ENCODE data around the gene EEF1G.
A peak's percentile ranks its signal among the peaks of the same experiment; 100 is the strongest.
"Not testable (repeated sequence)": the region's sequence is repeated elsewhere in the genome, so short reads cannot be mapped to it uniquely, and the experiment has no call there.

EEF1G gene

GRCh38 chr11:62565100-62565802 is 8.4 kb downstream of the EEF1G start:
- Histone ChIP-seq H3K4me2 (ENCODE audit: low read length) (no peak overlapping the region), H3K9me2 (replicated peaks; ENCODE audit: control insufficient read depth, low read length) (no peaks in the 10 kb centered on the region), H3F3A (ENCODE audit: control insufficient read depth, insufficient read depth) (peaks cover 22% of the 10 kb centered on the region), H3K79me2 (ENCODE audit: control insufficient read depth, low read length) (peaks cover 53% of the 10 kb centered on the region), H3K36me3 (ENCODE audit: control insufficient read depth, low read length) (peaks cover 89% of the 10 kb centered on the region), H3K27ac (ENCODE audit: low read depth, low read length) (no peak overlapping the region), H4K20me1 (ENCODE audit: control insufficient read depth, insufficient read depth, low read depth, low read length) (0 out of 2 replicates have a peak, but pooled peaks cover 5% of the 10 kb centered on the region), H3K4me1 (ENCODE audit: control insufficient read depth, low read length) (peaks cover 16% of the 10 kb centered on the region), H3K9me3 (ENCODE audit: control insufficient read depth, insufficient read depth, low read length) (no peaks in the 10 kb centered on the region), H3K4me3 (ENCODE audit: low read length) (no peak overlapping the region), H3K27me3 (ENCODE audit: control insufficient read depth, low read length) (no peaks in the 10 kb centered on the region)
- TF ChIP-seq, protein P1, sequence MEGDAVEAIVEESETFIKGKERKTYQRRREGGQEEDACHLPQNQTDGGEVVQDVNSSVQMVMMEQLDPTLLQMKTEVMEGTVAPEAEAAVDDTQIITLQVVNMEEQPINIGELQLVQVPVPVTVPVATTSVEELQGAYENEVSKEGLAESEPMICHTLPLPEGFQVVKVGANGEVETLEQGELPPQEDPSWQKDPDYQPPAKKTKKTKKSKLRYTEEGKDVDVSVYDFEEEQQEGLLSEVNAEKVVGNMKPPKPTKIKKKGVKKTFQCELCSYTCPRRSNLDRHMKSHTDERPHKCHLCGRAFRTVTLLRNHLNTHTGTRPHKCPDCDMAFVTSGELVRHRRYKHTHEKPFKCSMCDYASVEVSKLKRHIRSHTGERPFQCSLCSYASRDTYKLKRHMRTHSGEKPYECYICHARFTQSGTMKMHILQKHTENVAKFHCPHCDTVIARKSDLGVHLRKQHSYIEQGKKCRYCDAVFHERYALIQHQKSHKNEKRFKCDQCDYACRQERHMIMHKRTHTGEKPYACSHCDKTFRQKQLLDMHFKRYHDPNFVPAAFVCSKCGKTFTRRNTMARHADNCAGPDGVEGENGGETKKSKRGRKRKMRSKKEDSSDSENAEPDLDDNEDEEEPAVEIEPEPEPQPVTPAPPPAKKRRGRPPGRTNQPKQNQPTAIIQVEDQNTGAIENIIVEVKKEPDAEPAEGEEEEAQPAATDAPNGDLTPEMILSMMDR (IDR thresholded peaks at IDR 0.05; ENCODE audit: low read depth, low read length, poor library complexity, severe bottlenecking) = no peak
- TF ChIP-seq EZH2phosphoT487 (IDR thresholded peaks at IDR 0.05; ENCODE audit: borderline replicate concordance, low read length) = no peak

- not testable (repeated sequence) for H3K9me2 ChIP-seq (replicated peaks; ENCODE audit: control insufficient read depth, low read length); H4K20me1 ChIP-seq (ENCODE audit: control insufficient read depth, insufficient read depth, low read depth, low read length); H3K4me3 ChIP-seq (ENCODE audit: low read length); H3K27me3 ChIP-seq (ENCODE audit: control insufficient read depth, low read length); H3K4me2 ChIP-seq (ENCODE audit: low read length); H3K9me3 ChIP-seq (ENCODE audit: control insufficient read depth, insufficient read depth, low read length); H3K27ac ChIP-seq (ENCODE audit: low read depth, low read length)
- H3K4me1 ChIP-seq (ENCODE audit: control insufficient read depth, low read length) = peaks cover 43% of the 10 kb centered on the region
- H3K36me3 ChIP-seq (ENCODE audit: control insufficient read depth, low read length) = peaks cover 92% of the 10 kb centered on the region
- H3K79me2 ChIP-seq (ENCODE audit: control insufficient read depth, low read length) = peaks cover 23% of the 10 kb centered on the region
- peaks cover 46% of the 10 kb centered on the region for H3F3A ChIP-seq (ENCODE audit: control insufficient read depth, insufficient read depth)
Measured at GRCh38 chr11:62561677-62562230, 11.9 kb downstream of the EEF1G start.

DNA sequence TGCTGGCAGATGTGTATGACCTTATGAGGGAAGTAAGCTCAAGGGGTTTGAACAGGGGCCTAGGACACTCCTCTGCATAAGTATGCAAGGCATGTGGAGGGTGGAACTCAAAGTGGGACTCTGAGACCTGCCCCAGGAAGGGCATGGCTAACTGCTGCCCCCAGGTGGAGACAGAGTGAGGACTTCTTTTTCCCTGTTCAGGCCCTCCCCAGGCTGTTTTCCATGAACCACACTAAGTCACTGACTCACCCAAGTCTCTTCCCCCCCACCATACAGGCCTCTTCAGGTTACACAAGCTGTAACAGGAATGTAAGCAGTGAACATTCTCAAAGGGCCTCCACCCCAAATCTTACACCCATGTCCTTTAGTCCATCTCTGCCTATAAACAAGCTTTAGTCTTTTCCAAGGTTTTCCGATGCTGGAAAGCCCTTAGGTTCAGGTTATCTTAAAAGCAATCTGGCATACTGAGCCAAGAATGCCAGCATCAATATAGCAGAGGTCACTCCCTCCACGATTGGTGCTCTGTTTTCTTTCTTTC is 13.1 kb downstream of the EEF1G start:
- Histone ChIP-seq H3K27ac (ENCODE audit: low read depth, low read length) (no peak overlapping the region), H3K4me3 (ENCODE audit: low read length) (no peak overlapping the region), H3K9me2 (replicated peaks; ENCODE audit: control insufficient read depth, low read length) (no peaks in the 10 kb centered on the region), H3F3A (ENCODE audit: control insufficient read depth, insufficient read depth) (peaks cover 49% of the 10 kb centered on the region), H3K27me3 (ENCODE audit: control insufficient read depth, low read length) (no peaks in the 10 kb centered on the region), H3K79me2 (ENCODE audit: control insufficient read depth, low read length) (peaks cover 11% of the 10 kb centered on the region), H3K36me3 (ENCODE audit: control insufficient read depth, low read length) (peaks cover 91% of the 10 kb centered on the region), H4K20me1 (ENCODE audit: control insufficient read depth, insufficient read depth, low read depth, low read length) (peaks cover 10% of the 10 kb centered on the region; the same call in 1 of the 2 replicates), H3K4me2 (ENCODE audit: low read length) (no peak overlapping the region), H3K9me3 (ENCODE audit: control insufficient read depth, insufficient read depth, low read length) (no peaks in the 10 kb centered on the region), H3K4me1 (ENCODE audit: control insufficient read depth, low read length) (peaks cover 54% of the 10 kb centered on the region)
- TF ChIP-seq, protein P1 (IDR thresholded peaks at IDR 0.05; ENCODE audit: low read depth, low read length, poor library complexity, severe bottlenecking) = peak; percentile 65
- no peak for TF ChIP-seq EZH2phosphoT487 (IDR thresholded peaks at IDR 0.05; ENCODE audit: borderline replicate concordance, low read length)

- Histone ChIP-seq H3K4me1 (ENCODE audit: control insufficient read depth, low read length) (peaks cover 60% of the 10 kb centered on the region), H4K20me1 (ENCODE audit: control insufficient read depth, insufficient read depth, low read depth, low read length) (peaks cover 10% of the 10 kb centered on the region; the same call in 1 of the 2 replicates), H3K36me3 (ENCODE audit: control insufficient read depth, low read length) (peaks cover 91% of the 10 kb centered on the region), H3F3A (ENCODE audit: control insufficient read depth, insufficient read depth) (peaks cover 50% of the 10 kb centered on the region)
- H3K27me3 ChIP-seq (ENCODE audit: control insufficient read depth, low read length); H3K27ac ChIP-seq (ENCODE audit: low read depth, low read length); H3K4me3 ChIP-seq (ENCODE audit: low read length); H3K9me2 ChIP-seq (replicated peaks; ENCODE audit: control insufficient read depth, low read length); H3K79me2 ChIP-seq (ENCODE audit: control insufficient read depth, low read length); H3K9me3 ChIP-seq (ENCODE audit: control insufficient read depth, insufficient read depth, low read length); H3K4me2 ChIP-seq (ENCODE audit: low read length): not testable (repeated sequence)
Measured at GRCh38 chr11:62559626-62560025, 14.1 kb downstream of the EEF1G start.
